Measurements from ENCODE around the gene EEF1AKMT2. TPM values are rescaled to one million over a fixed set of nuclear protein-coding genes. Genes with fewer than 3 reads are reported as not detected.
A peak's percentile ranks its signal among the peaks of the same experiment; 100 is the strongest.

EEF1AKMT2 gene
- total RNA-seq, 2 experiments from 2014 or later: 14.4 to 16.7 TPM

DNA sequence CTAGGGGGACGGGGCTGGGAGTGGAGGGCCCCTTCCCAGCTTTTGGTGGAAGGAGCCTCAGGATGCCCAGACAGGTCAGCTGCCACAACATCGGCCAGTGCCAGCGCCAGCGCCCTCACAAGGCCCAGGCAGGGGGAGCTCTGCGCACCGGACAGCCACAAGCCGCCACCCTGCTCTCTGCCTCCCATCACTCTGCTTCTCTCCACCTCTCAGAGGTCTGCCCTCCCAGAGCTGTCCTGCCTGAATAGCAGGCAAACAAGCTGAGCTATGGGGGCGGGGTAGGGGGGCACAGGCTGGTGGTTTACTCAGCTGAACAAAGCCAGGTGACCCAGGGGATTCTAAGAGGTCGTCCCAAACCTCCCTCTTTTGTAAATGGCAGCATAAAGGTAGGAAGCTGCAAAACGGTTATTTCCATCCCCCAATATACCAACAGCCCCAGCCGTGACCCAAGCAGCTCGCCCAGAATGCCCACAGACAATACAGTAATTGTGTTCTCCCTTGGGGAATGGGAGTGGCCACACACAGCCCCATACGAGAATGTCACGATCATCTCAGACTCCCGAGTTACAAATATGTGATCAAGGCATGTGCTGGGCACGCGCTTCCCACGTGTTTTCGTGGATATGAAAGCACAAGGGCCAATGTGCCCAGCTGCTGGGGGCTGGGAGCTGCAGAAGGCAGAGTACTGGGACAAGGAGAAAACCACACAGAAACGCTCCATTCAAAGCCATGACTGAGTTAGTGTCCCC is 67.2 kb downstream of the EEF1AKMT2 start:
- H3K4me3 ChIP-seq (ENCODE audit: low read length): no peak overlapping the region
- H3K4me3 Mint-ChIP-seq: peak overlapping the region; percentile 71

GRCh38 chr10:124723826-124724225 is 67.9 kb downstream of the EEF1AKMT2 start:
- Mint-ChIP-seq H3K27ac (peak overlapping the region; percentile 86), H3K4me3 (peak overlapping the region; percentile 71), H3K36me3 (ENCODE audit: low read depth) (no peaks in the 10 kb centered on the region), H3K4me1 (ENCODE audit: low read depth) (peaks cover 90% of the 10 kb centered on the region), H3K9me3 (no peaks in the 10 kb centered on the region), H3K27me3 (no peaks in the 10 kb centered on the region)
- ATAC-seq (ENCODE audit: poor library complexity) (no peak), DNase-seq (peak in 1 of 14 experiments; percentile 0)
- no peak overlapping the region for H3K4me3 ChIP-seq (ENCODE audit: low read length)
- peaks cover 10% of the 10 kb centered on the region for H3K36me3 ChIP-seq (ENCODE audit: insufficient read depth, low read length)
- ChIA-PET POLR2A (interaction anchor here (0.9 to 6.5 kb wide), 7 partner anchors 8 to 74 kb away, joined by 3 to 55 read pairs (median 5); no protein-coding TSS in a partner anchor), CTCF (interaction anchor here (0.7 to 17.5 kb wide), 5 partner anchors 11 to 76 kb away, joined by 3 to 253 read pairs (median 3); no protein-coding TSS in a partner anchor)
- intact Hi-C loops (cut with DNase I, micrococcal nuclease): loop anchor here in 1 of 2 experiments (1.0 kb wide), 1 partner anchor 10 kb away; no protein-coding TSS in a partner anchor
- TF ChIP-seq CTCF (IDR thresholded peaks at IDR 0.05): no peak
- H3K27me3 ChIP-seq (ENCODE audit: control insufficient read depth in 1 of 2, insufficient read depth in 2 of 2, low read length in 2 of 2): no peaks in the 10 kb centered on the region
- no peaks in the 10 kb centered on the region for H3K9me3 ChIP-seq (ENCODE audit: control insufficient read depth in 1 of 2, insufficient read depth in 1 of 2, low read length in 2 of 2)
- peak overlapping the region; percentile 74 to 87 for H3K27ac ChIP-seq (ENCODE audit: low read depth in 1 of 2, low read length in 2 of 2)
- H3K4me1 ChIP-seq (ENCODE audit: insufficient read depth, low read length): peaks cover 94% of the 10 kb centered on the region

More for the DNA sequence above, 67.2 kb downstream of the EEF1AKMT2 start:
- intact Hi-C loops (cut with DNase I, micrococcal nuclease): no loop called here
- Mint-ChIP-seq H3K36me3 (ENCODE audit: low read depth) (no peaks in the 10 kb centered on the region), H3K27ac (peak overlapping the region; percentile 86), H3K27me3 (no peaks in the 10 kb centered on the region), H3K4me1 (ENCODE audit: low read depth) (peaks cover 90% of the 10 kb centered on the region), H3K9me3 (no peaks in the 10 kb centered on the region)
- DNase-seq: peak in 1 of 14 experiments; percentile 30
- no peak for ATAC-seq (ENCODE audit: poor library complexity)
- Histone ChIP-seq H3K27ac (ENCODE audit: low read depth in 1 of 2, low read length in 2 of 2) (peak overlapping the region; percentile 74 to 87), H3K27me3 (ENCODE audit: control insufficient read depth in 1 of 2, insufficient read depth in 2 of 2, low read length in 2 of 2) (no peaks in the 10 kb centered on the region), H3K4me1 (ENCODE audit: insufficient read depth, low read length) (peaks cover 94% of the 10 kb centered on the region), H3K9me3 (ENCODE audit: control insufficient read depth in 1 of 2, insufficient read depth in 1 of 2, low read length in 2 of 2) (no peaks in the 10 kb centered on the region), H3K36me3 (ENCODE audit: insufficient read depth, low read length) (peaks cover 10% of the 10 kb centered on the region)
- TF ChIP-seq CTCF (IDR thresholded peaks at IDR 0.05): no peak
- POLR2A ChIA-PET: interaction anchor here (0.7 to 6.5 kb wide), 5 partner anchors 9 to 75 kb away, joined by 3 to 55 read pairs (median 5); no protein-coding TSS in a partner anchor
- CTCF ChIA-PET: interaction anchor here (1.0 to 17.5 kb wide), 3 partner anchors 11 to 53 kb away, joined by 3 to 253 read pairs (median 4); no protein-coding TSS in a partner anchor

- DNase-seq (peak in 6 of 14 experiments; percentile 23 to 78 (median 64)), ATAC-seq (ENCODE audit: poor library complexity) (peak; percentile 10)
- Histone ChIP-seq H3K27ac (ENCODE audit: low read depth in 1 of 2, low read length in 2 of 2) (peak overlapping the region; percentile 74 to 87), H3K9me3 (ENCODE audit: control insufficient read depth in 1 of 2, insufficient read depth in 1 of 2, low read length in 2 of 2) (no peaks in the 10 kb centered on the region), H3K4me1 (ENCODE audit: insufficient read depth, low read length) (peaks cover 94% of the 10 kb centered on the region), H3K4me3 (ENCODE audit: low read length) (no peak overlapping the region), H3K36me3 (ENCODE audit: insufficient read depth, low read length) (peaks cover 10% of the 10 kb centered on the region), H3K27me3 (ENCODE audit: control insufficient read depth in 1 of 2, insufficient read depth in 2 of 2, low read length in 2 of 2) (no peaks in the 10 kb centered on the region)
- intact Hi-C loops (cut with DNase I, micrococcal nuclease): loop anchor here in 1 of 2 experiments (1.0 kb wide), 1 partner anchor 11 kb away; no protein-coding TSS in a partner anchor
- H3K27me3 Mint-ChIP-seq: no peaks in the 10 kb centered on the region
- ChIA-PET CTCF (interaction anchor here (0.7 to 17.5 kb wide), 7 partner anchors 12 to 193 kb away, joined by 3 to 253 read pairs (median 3); no protein-coding TSS in a partner anchor), POLR2A (interaction anchor here (0.6 to 6.5 kb wide), 14 partner anchors 8 to 83 kb away, joined by 3 to 55 read pairs (median 6); no protein-coding TSS in a partner anchor)
- no peaks in the 10 kb centered on the region for H3K9me3 Mint-ChIP-seq
- H3K4me1 Mint-ChIP-seq (ENCODE audit: low read depth): peaks cover 89% of the 10 kb centered on the region
- peak overlapping the region; percentile 86 for H3K27ac Mint-ChIP-seq
- H3K36me3 Mint-ChIP-seq (ENCODE audit: low read depth): no peaks in the 10 kb centered on the region
- TF ChIP-seq CTCF (IDR thresholded peaks at IDR 0.05): no peak
- H3K4me3 Mint-ChIP-seq: peak overlapping the region; percentile 71
Measured at GRCh38 chr10:124722798-124723783, 68.6 kb downstream of the EEF1AKMT2 start.
